Measurements from ENCODE around the gene TRAK2. TPM values are rescaled to one million over a fixed set of nuclear protein-coding genes. Genes with fewer than 3 reads are reported as not detected.
"Not testable (repeated sequence)": the region's sequence is repeated elsewhere in the genome, so short reads cannot be mapped to it uniquely, and the experiment has no call there.

TRAK2 gene
- total RNA-seq, 1 donor from 2014 or later, result 30.3 TPM

- DNase-seq (ENCODE audit: low read depth, low spot score), result no peak
Measured at GRCh38 chr2:201414099-201415023, 36.9 kb downstream of the TRAK2 start.

GRCh38 chr2:201413552-201413951, 37.7 kb downstream of the TRAK2 start:
- no peak for DNase-seq (ENCODE audit: low read depth, low spot score)

- DNase-seq (ENCODE audit: low read depth, low spot score), result no peak
Measured at GRCh38 chr2:201413143-201413542, 38.1 kb downstream of the TRAK2 start.

- DNase-seq (ENCODE audit: low read depth, low spot score), result no peak
Measured at GRCh38 chr2:201411421-201411820, 39.8 kb downstream of the TRAK2 start.

GRCh38 chr2:201408931-201409330, 42.3 kb downstream of the TRAK2 start:
- DNase-seq (ENCODE audit: low read depth, low spot score), result no peak

GRCh38 chr2:201407265-201407664, 44.0 kb downstream of the TRAK2 start:
- DNase-seq (ENCODE audit: low read depth, low spot score), result no peak

- DNase-seq (ENCODE audit: low read depth, low spot score), result no peak
Measured at GRCh38 chr2:201406077-201406662, 45.1 kb downstream of the TRAK2 start.

GRCh38 chr2:201404699-201405280, 46.5 kb downstream of the TRAK2 start:
- DNase-seq (ENCODE audit: low read depth, low spot score), result no peak

GRCh38 chr2:201403880-201404279, 47.4 kb downstream of the TRAK2 start:
- DNase-seq (ENCODE audit: low read depth, low spot score), result peak; percentile 58

- DNase-seq (ENCODE audit: low read depth, low spot score), result no peak
Measured at GRCh38 chr2:201402651-201403562, 48.4 kb downstream of the TRAK2 start.

- no peak for DNase-seq (ENCODE audit: low read depth, low spot score)
Measured at GRCh38 chr2:201401815-201402214, 49.4 kb downstream of the TRAK2 start.

- no peak for DNase-seq (ENCODE audit: low read depth, low spot score)
Measured at GRCh38 chr2:201396595-201396994, 54.7 kb downstream of the TRAK2 start.

GRCh38 chr2:201383136-201383535, 68.1 kb downstream of the TRAK2 start:
- no peak for DNase-seq (ENCODE audit: low read depth, low spot score)

- no peak for DNase-seq (ENCODE audit: low read depth, low spot score)
Measured at GRCh38 chr2:201378496-201379397, 72.5 kb downstream of the TRAK2 start.

GRCh38 chr2:201377218-201377617, 74.0 kb downstream of the TRAK2 start:
- no peak for DNase-seq (ENCODE audit: low read depth, low spot score)

GRCh38 chr2:201369775-201370174, 81.5 kb downstream of the TRAK2 start:
- DNase-seq (ENCODE audit: low read depth, low spot score), result no peak

- DNase-seq (ENCODE audit: low read depth, low spot score), result not testable (repeated sequence)
Measured at GRCh38 chr2:201369318-201369717, 81.9 kb downstream of the TRAK2 start.

GRCh38 chr2:201366146-201366545, 85.1 kb downstream of the TRAK2 start:
- no peak for DNase-seq (ENCODE audit: low read depth, low spot score)

GRCh38 chr2:201363857-201364560, 87.2 kb downstream of the TRAK2 start:
- peak; percentile 11 for DNase-seq (ENCODE audit: low read depth, low spot score)

GRCh38 chr2:201362396-201362795, 88.9 kb downstream of the TRAK2 start:
- DNase-seq (ENCODE audit: low read depth, low spot score), result no peak
